A673 (cell line): ENCODE measurements around the gene DLG2.

ENCODE experiments used
- EZH2 ChIP-seq: fragments of 200-600 bp; sonication (generic); IDR thresholded peaks from 2 replicates; pipeline ENCODE4 v1.6.1; 2017; ENCODE audit warnings: borderline replicate concordance, low read depth, mild to moderate bottlenecking, mixed read lengths, antibody characterized with exemption, low read length; ENCODE audit not compliant: poor library complexity, severe bottlenecking
- TF ChIP-seq, protein P1 (sequence below): fragments of 300-800, 200-600 bp; sonication (generic); conservative IDR thresholded peaks from 2 replicates; pipeline ENCODE4 v1.5.1; 2017; ENCODE audit warnings: low read depth, mild to moderate bottlenecking, antibody characterized with exemption, low read length, moderate library complexity, mixed read lengths

DNA sequence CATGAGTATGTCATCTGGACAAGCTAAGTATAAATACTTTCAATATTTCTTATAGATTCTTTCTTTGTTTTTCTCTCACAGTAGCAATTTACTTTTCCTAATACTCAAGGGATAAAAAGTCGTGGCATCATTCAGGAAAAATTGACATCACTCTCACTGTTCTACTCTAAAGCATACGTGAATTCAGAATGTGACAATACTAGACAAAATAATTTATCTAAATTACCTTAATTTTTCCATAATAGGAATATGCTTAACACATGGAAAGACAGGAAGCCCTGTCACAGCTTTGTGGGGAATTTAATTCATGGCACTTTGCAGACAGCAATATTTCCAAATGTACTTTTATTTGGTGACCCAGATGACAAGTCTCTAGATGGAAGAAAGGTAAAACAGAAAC, 394.6 kb downstream of the DLG2 start:
- TF ChIP-seq, protein P1, sequence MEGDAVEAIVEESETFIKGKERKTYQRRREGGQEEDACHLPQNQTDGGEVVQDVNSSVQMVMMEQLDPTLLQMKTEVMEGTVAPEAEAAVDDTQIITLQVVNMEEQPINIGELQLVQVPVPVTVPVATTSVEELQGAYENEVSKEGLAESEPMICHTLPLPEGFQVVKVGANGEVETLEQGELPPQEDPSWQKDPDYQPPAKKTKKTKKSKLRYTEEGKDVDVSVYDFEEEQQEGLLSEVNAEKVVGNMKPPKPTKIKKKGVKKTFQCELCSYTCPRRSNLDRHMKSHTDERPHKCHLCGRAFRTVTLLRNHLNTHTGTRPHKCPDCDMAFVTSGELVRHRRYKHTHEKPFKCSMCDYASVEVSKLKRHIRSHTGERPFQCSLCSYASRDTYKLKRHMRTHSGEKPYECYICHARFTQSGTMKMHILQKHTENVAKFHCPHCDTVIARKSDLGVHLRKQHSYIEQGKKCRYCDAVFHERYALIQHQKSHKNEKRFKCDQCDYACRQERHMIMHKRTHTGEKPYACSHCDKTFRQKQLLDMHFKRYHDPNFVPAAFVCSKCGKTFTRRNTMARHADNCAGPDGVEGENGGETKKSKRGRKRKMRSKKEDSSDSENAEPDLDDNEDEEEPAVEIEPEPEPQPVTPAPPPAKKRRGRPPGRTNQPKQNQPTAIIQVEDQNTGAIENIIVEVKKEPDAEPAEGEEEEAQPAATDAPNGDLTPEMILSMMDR: no peak
- no peak for TF ChIP-seq EZH2
